ENCODE results near the gene TBC1D8. TPM values are rescaled to one million over a fixed set of nuclear protein-coding genes. Genes with fewer than 3 reads are reported as not detected.

TBC1D8 gene
- total RNA-seq, 1 donor: 1.6 TPM

- DNase-seq (ENCODE audit: low read depth in 2 of 3, low spot score in 2 of 3): no peak
Measured at GRCh38 chr2:101037161-101037755, 113.9 kb downstream of the TBC1D8 start.

- peak in 1 of 3 donors; percentile 47 for DNase-seq (ENCODE audit: low read depth in 2 of 3, low spot score in 2 of 3)
Measured at GRCh38 chr2:101036562-101036961, 114.6 kb downstream of the TBC1D8 start.

DNA sequence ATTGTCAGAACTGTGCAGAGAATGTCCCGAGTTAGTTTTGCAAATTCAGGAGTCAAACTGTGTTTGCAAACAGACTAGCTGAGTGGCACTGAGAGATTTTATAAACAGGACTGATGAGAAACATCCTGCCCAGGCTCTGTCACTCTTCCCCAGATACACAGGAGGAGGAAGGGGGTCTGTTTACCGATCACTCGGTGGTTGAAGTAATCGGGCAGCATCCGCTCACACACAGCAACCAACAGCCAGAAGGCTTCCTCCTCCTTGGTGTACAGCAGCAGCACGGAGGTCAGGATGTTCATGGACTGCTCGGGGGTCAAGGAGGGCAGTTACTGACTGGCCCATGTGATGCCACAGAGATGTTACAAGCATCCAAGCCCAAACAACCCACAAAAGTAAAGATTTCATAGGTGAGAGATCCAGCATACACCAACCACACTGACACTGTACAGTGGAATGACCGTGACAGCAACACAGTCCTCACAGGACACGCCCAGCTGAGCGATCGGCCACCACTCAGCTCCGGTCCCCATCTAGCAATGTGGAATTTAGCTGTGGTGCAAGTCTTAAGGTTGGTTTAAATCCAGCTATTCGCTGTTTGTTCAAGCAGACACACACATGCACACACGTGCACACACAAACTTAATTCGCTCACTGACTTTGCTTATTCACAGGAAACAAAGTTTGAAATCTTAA, 119.0 kb downstream of the TBC1D8 start:
- DNase-seq (ENCODE audit: low read depth in 2 of 3, low spot score in 2 of 3): no peak

DNA sequence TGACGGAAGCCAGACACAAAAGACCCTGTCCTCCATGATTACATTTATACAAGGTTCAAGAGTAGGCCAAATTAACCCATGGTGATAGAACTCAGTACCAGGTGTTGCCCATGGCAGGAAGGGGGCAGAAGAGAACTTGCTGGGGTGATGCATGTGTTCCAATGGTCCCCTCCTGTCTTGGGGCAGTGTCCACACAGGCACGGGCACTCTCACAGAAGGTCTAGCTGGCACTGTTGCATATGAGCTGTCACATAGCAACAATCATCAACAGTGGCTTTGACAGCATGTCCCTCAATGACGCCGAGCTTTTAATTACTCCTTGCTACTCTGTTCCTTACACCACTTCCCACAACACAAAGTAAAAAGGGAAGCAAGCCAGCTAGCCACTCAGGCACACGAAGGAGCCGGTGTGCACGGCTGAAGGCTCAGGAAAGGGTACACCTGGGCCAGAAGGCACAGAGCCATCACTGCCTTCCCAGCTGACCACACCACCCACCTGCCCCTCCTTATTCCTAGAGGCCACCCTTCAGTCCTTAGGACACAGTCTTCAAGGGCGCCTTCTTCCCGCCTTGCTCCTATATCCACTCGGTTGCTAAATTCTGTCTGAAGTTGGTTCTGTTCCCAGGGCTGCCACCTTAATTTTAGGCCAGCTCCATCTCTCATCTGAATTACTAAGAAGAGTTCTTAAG, 120.2 kb downstream of the TBC1D8 start:
- no peak for DNase-seq (ENCODE audit: low read depth in 2 of 3, low spot score in 2 of 3)

DNA sequence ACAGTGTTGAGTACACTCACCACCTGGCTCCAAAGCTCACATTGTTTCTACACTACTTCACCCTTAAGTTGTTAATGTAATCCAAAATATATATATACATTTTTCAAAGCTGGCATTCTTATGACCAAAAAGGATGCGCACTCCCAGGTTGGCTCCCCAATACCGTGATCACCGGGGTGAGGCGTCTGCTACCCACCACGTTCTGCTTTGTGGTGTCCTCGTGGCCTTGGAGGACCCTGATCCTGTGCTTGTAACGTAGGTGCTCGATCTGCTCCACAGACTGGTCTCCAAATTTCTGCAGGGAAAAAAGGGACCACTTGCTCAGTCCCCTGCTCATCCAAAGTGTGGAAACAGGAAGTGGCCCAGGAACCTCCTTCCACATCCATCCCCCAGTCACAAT, 123.3 kb downstream of the TBC1D8 start:
- no peak for DNase-seq (ENCODE audit: low read depth in 2 of 3, low spot score in 2 of 3)

- no peak for DNase-seq (ENCODE audit: low read depth in 2 of 3, low spot score in 2 of 3)
Measured at GRCh38 chr2:101026923-101027469, 124.2 kb downstream of the TBC1D8 start.

DNA sequence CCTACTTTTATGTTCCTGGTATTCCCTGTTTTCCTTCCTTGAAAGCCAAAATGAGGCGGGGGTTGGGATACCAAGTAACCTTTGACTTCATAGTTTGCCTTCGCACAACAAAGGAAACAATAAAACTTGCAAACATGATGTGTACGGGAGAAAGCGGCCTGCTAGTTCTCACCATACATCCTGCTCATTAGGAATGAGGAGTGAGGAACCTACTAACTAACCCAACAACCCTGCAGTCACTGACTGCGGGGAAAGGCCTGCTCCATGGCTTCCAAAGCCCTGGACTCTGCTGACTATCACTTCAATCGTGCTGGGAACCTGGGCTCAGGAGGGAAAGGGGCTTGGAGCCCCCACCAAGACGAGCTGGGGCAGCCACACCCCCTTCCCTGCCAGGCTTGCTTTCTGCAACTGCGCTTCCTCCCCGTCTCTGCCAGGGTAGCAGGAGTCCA, 124.9 kb downstream of the TBC1D8 start:
- no peak for DNase-seq (ENCODE audit: low read depth in 2 of 3, low spot score in 2 of 3)

DNA sequence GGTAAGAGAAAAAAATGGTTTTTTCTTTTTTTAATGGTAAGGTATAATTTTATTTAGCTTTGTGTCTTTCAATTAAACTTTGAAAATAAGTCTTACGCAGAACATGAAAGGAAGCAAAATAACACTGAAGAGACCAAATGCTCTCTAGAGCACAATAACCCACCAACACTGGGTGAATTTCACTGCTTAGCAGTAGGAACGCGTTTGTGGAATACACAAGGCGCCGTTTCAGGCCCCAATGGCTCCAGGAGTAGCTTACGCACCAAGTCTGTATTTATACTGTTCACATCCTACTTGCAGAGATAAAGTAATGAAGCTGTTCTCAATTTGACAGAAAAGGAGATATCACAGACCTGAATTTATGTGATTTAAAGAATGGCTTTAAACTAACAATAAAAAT, 125.6 kb downstream of the TBC1D8 start:
- no peak for DNase-seq (ENCODE audit: low read depth in 2 of 3, low spot score in 2 of 3)

- DNase-seq (ENCODE audit: low read depth in 2 of 3, low spot score in 2 of 3): no peak
Measured at GRCh38 chr2:101023327-101024107, 127.7 kb downstream of the TBC1D8 start.

GRCh38 chr2:101022221-101022620, 129.0 kb downstream of the TBC1D8 start:
- no peak for DNase-seq (ENCODE audit: low read depth in 2 of 3, low spot score in 2 of 3)

DNA sequence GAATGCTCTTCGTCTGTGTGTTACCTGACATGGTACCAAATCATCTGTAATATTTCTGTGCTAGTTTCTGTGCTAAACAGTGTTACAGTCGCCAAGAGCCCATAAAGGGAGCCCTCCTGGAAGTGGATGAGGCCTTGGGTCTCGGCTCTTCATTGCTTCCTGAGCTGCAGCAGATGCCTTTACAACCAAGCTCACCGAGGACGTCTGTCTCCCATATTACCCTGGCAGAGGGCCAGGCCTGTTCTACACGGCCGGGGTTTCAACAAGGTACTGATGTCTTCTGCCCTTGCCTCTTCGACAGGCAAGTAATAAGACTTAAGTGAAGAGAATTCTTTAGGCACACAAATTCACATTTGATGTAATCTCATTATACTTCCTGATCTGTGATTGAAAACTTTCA, 132.2 kb downstream of the TBC1D8 start:
- DNase-seq (ENCODE audit: low read depth in 2 of 3, low spot score in 2 of 3): no peak

GRCh38 chr2:101017371-101017770, 133.8 kb downstream of the TBC1D8 start:
- DNase-seq (ENCODE audit: low read depth in 2 of 3, low spot score in 2 of 3): no peak

DNA sequence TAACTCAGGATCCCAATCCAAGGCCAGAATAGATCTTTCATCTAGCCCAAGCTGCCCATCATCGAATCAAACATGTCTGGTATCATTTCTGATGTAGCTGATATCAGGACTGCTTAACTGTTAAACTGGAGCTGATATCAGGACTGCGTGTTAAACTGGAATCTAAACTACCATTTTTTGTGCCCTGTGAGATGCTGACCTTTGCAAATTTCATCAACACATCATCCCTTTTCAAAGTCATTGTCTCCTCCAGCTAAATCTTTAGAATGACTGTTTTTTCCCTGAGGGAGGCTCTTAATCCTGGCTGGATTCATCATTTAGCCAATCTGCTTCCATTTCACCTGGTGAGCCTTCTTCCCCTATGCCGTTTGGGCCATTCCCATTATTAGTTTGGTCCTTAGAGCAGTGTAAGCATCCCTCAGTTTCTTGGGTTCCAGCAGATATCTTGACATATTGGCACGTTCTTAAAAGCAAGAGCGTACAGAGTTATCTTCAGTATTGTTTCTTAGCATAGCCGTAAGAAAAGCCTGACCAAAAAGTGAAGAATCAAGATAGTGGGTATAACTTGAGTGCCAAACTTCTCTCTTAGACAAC, 136.8 kb downstream of the TBC1D8 start:
- DNase-seq (ENCODE audit: low read depth in 2 of 3, low spot score in 2 of 3): no peak

DNA sequence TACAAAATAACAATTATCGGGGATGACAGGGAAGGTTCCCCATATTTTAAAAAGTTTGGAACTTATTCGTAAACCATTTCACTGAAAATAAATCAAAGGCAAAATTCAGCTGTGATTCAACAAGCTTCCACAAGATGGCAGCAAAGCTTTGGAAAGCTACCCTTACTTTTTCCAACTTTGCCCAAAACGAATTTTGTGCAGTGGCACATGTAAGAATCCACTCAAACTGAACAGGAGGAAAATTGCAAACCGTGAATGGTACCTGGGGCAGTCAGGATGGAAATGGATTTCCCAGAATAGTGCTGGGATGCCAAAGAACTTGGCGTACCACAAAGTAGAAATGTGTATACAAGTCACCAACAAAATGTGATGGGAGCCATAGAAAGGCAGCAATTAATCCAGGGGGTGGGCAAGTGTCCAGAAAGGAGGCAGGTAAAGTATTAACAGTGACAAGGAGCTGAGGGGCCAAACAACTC, 138.4 kb downstream of the TBC1D8 start:
- peak in 2 of 3 donors; percentile 28 to 62 for DNase-seq (ENCODE audit: low read depth in 2 of 3, low spot score in 2 of 3)

GRCh38 chr2:101012054-101012705, 139.0 kb downstream of the TBC1D8 start:
- DNase-seq (ENCODE audit: low read depth in 2 of 3, low spot score in 2 of 3): no peak

GRCh38 chr2:101011152-101011551, 140.0 kb downstream of the TBC1D8 start:
- no peak for DNase-seq (ENCODE audit: low read depth in 2 of 3, low spot score in 2 of 3)

- no peak for DNase-seq (ENCODE audit: low read depth in 2 of 3, low spot score in 2 of 3)
Measured at GRCh38 chr2:101007415-101008345, 143.5 kb downstream of the TBC1D8 start.

DNA sequence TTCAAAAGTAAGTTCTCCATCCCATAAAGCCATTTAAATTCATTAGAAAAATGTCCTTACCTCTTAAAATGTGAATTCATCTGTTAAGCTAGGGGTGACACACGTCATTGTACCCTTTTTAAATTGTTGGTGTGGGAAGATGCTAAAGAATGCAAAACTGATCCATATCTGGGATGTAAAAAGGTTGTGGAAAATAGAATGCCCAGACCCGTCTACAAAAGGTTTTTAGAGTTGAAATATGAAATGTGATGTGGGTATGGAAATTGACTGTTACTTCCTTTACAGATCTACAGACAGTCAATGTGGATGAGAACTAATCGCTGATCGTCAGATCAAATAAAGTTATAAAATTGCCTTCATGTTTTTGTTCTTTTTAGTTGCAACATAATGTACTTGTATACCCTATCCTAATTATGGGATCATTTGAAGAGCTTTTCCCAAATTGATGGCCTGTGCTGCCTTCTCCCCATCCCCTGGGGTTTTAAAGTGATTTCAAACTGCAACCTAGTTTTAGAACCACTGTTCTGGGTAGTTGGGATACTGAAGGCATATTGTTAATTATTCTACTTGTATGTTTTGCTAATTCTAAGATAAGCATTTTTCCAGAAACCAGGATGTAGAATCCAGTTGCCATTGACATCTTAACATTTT, 145.0 kb downstream of the TBC1D8 start:
- no peak for DNase-seq (ENCODE audit: low read depth in 2 of 3, low spot score in 2 of 3)
